Measurements from ENCODE around the gene EML1. TPM values are rescaled to one million over a fixed set of nuclear protein-coding genes. Genes with fewer than 3 reads are reported as not detected.
A peak's percentile ranks its signal among the peaks of the same experiment; 100 is the strongest.

The EML1 gene
- total RNA-seq, 6 experiments from 2014 or later = 3.3 to 6.8 (median 4.5) TPM

DNA sequence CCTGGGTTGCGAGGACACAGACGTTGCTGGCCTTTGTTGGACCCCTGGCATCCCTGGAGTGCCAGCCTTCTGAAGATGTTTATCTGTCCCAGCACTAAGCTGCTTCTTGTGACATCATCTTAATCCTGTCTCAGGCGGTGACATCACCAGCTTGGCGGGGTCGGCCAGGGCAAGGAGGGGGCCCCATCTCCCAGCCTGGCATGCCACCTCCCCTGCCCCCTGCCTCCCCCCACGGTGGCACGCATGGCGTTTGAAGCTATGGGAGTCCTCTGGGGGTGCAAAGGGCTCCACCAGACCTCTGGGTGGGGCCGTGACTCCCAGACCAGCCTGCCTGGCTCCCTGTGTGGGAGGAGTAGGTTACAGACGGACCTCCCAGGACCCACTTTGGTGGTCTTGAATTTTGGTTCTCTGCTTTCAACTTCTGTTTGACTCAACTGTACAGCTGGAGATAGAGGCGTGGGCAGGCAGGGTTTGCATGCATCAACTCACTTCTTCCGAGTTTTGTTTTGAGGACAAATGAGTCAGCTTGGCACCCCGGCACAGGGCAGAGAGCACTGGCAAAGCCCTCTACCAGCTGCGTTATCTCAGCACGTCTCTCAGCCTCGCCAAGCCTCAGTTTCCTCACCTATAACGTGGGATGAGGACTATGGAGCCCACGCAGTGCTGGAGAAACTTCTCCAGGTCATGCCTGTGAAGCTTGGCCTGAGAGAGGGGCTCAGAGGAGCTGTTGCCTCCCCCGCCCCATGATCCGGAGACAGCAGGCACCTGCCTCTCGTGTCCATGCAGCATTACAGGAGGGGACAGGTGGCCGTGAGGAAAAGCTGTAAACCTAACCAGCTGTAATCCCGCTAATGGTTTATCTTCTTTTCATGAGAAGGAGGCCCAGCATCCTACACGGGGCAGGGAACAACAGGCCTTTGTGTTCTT is 38.8 kb upstream of the EML1 start:
- no peak overlapping the region for H3K4me3 ChIP-seq
- intact Hi-C loops (cut with DNase I) = no loop called here
- ATAC-seq (no peak), DNase-seq (peak in 2 of 3 donors; percentile 15 to 39)
- TF ChIP-seq, protein P1, sequence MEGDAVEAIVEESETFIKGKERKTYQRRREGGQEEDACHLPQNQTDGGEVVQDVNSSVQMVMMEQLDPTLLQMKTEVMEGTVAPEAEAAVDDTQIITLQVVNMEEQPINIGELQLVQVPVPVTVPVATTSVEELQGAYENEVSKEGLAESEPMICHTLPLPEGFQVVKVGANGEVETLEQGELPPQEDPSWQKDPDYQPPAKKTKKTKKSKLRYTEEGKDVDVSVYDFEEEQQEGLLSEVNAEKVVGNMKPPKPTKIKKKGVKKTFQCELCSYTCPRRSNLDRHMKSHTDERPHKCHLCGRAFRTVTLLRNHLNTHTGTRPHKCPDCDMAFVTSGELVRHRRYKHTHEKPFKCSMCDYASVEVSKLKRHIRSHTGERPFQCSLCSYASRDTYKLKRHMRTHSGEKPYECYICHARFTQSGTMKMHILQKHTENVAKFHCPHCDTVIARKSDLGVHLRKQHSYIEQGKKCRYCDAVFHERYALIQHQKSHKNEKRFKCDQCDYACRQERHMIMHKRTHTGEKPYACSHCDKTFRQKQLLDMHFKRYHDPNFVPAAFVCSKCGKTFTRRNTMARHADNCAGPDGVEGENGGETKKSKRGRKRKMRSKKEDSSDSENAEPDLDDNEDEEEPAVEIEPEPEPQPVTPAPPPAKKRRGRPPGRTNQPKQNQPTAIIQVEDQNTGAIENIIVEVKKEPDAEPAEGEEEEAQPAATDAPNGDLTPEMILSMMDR (IDR thresholded peaks at IDR 0.05) = no peak
- no peak for TF ChIP-seq POLR2A (IDR thresholded peaks at IDR 0.05)
- H3K4me1 ChIP-seq = peaks cover 0 to 14% (median 3%) of the 10 kb centered on the region in 4 donors
- H3K9me3 ChIP-seq = no peaks in the 10 kb centered on the region
- H3K27ac ChIP-seq = no peak overlapping the region
- no peaks in the 10 kb centered on the region for H3K36me3 ChIP-seq
- no peaks in the 10 kb centered on the region for H3K27me3 ChIP-seq
- WGBS (ENCODE audit: insufficient coverage, low coverage, low lambda C conversion rate, missing lambda C conversion rate) = 37% methylated on average over 5 of the region's 24 CpGs

DNA sequence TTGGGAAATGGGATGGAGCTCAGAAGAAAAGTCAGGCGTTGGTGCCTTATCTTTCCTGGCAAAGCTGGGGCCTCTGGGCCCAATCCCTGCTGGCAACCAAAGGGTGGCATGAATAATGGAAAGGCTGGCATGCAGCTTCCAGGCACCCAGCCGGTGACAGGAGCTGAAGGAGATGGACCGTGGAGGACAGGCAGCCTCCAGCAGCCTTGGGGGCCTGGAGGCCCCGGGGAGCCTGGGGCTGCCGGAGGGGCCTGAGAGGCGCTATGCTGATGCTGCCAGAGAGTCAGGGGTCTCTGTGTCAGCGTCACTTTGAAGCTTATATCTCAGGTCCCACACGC is 38.2 kb upstream of the EML1 start:
- no peak for ATAC-seq
- intact Hi-C loops (cut with DNase I) = no loop called here
- no peak overlapping the region for H3K4me3 ChIP-seq
- peak in 2 of 3 donors; percentile 16 to 51 for DNase-seq
- 22% methylated on average over 1 of the region's 8 CpGs for WGBS (ENCODE audit: insufficient coverage, low coverage, low lambda C conversion rate, missing lambda C conversion rate)
- TF ChIP-seq, protein P1 (IDR thresholded peaks at IDR 0.05) = no peak
- no peak for TF ChIP-seq POLR2A (IDR thresholded peaks at IDR 0.05)
- H3K27me3 ChIP-seq = no peaks in the 10 kb centered on the region
- no peaks in the 10 kb centered on the region for H3K36me3 ChIP-seq
- H3K27ac ChIP-seq = no peak overlapping the region
- peaks cover 0 to 14% (median 3%) of the 10 kb centered on the region in 4 donors for H3K4me1 ChIP-seq
- no peaks in the 10 kb centered on the region for H3K9me3 ChIP-seq

DNA sequence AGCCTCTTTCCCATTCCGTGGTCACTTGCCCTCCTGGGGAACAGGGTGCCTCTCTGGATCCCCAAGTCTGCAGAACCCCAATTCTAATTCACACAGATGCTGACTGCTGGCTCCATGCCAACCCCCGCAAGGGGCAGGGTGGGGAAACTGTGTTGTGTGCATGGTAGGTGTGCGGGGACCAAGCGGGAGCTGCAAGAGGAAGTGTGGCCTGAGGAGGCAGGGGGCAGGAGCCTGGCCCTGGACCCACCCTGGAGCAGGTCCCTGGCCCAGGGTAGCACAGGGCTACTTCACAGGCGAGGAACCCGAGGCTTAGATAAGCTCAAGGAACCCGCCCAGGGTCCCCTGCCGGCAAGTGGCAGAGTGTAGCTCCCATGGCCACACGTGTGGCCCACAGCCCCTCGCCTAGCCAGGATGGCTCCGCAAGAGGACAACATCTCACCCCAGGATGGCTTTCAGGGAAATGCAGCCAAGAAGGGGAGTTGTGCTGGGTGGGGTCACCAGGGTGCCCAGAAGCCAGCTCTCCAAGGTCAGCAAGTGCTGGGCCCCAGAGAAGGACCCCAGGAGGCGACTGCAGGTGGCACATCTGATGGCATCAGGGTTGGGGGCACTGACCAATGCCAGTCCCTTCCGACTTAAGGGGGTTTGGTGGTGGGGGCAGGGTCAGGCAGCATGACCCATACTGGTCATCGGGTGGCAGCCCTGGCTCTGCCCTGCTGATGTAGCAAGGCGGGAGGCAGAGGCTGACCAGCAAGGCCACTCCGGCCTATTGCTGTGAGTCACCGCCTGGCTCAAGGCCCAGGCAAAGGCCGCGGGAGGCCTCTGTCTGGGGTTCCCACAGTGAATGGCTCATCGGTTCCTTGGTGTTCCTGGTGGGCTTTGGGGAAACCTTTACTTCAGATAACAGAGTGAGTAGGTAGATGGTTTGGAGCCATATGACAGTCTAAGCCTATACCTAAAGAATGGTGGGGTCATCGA is 37.3 kb upstream of the EML1 start:
- no peak overlapping the region for H3K4me3 ChIP-seq
- H3K9me3 ChIP-seq = no peaks in the 10 kb centered on the region
- H3K27me3 ChIP-seq = no peaks in the 10 kb centered on the region
- intact Hi-C loops (cut with DNase I) = no loop called here
- no peak overlapping the region for H3K27ac ChIP-seq
- peaks cover 0 to 14% (median 3%) of the 10 kb centered on the region in 4 donors for H3K4me1 ChIP-seq
- DNase-seq (peak; percentile 81 to 91 (median 87)), ATAC-seq (peak; percentile 87 to 96 (median 94))
- no peak for TF ChIP-seq POLR2A (IDR thresholded peaks at IDR 0.05)
- TF ChIP-seq, protein P1 (IDR thresholded peaks at IDR 0.05) = no peak
- WGBS (ENCODE audit: insufficient coverage, low coverage, low lambda C conversion rate, missing lambda C conversion rate) = 36% methylated on average over 9 of the region's 21 CpGs
- no peaks in the 10 kb centered on the region for H3K36me3 ChIP-seq

DNA sequence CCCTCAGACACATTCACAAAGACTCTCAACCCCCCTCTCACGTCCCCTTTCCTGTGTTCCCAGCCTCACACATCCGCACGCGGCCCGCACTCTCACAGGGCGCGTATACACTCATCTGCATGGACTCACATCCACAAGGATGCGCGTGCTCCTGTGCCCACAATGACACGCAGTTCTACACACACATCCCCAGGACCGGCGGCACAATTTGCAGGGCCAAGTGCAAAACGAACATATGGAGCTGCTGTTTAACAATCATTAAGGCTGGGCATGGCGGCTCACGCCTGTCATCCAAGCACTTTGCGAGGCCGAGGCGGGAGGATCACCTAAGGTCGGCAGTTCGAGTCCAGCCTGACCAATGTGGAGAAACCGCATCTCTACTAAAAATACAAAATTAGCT is 36.4 kb upstream of the EML1 start:
- intact Hi-C loops (cut with DNase I) = no loop called here
- Histone ChIP-seq H3K36me3 (no peaks in the 10 kb centered on the region), H3K4me1 (peaks cover 0 to 14% (median 3%) of the 10 kb centered on the region in 4 donors), H3K27ac (no peak overlapping the region), H3K9me3 (no peaks in the 10 kb centered on the region), H3K4me3 (no peak overlapping the region), H3K27me3 (no peaks in the 10 kb centered on the region)
- WGBS (ENCODE audit: insufficient coverage, low coverage, low lambda C conversion rate, missing lambda C conversion rate) = 86% methylated on average over 12 of the region's 21 CpGs
- peak in 2 of 3 donors; percentile 8 to 45 for DNase-seq
- no peak for ATAC-seq
- TF ChIP-seq, protein P1 (IDR thresholded peaks at IDR 0.05) = no peak
- TF ChIP-seq POLR2A (IDR thresholded peaks at IDR 0.05) = no peak

Measured in right lobe of liver (tissue), 6 donors.